CD1c-positive myeloid dendritic cell (primary cell): ENCODE measurements around the gene FALEC.

Experiments
- DNase-seq: peaks from one replicate; pipeline ENCODE4 v3.0.0-alpha.2; 2016; ENCODE audit errors: extremely low spot score

FALEC gene

DNA sequence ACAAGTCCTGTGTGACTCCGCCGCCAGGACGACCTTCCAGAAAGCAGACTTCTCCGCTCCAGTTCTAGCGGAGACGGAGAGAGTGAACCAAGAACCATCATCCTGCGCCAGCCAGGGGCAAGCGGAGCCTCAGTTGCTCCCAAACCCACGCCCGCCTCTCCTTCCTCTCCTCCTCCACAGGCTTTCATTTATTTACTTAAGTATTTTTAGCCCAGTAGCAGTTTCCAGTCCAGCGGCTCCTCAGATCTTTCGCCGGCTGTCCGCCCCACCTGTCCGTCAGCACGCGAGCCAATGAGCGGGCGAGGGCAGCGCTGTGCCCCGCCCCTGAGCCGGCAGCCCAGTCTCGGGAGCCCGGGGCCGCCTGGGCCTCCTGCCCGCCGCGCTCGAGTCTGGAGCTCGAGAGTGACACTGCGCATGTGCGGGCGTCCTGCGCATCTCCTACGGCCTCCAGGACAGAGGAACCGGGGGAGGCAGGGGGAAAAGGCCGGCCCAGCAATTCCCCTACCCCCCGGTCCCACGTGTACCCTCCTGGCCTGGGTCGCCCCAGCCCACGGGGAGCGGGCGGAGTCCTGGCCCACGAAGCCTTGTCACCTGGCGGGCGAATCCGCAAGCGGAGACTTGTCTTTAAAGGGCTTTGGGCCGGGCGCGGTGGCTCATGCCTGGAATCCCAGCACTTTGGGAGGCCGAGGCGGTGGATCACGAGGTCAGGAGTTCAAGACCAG lies at the start of gene FALEC:
Gene FALEC, plus strand, starts transcription at position 425 of the 722 bp plus-strand sequence.
- DNase-seq, result peak; percentile 98

- no peak for DNase-seq
Measured at GRCh38 chr1:150466964-150467363, 48.6 kb upstream of the FALEC start.

DNA sequence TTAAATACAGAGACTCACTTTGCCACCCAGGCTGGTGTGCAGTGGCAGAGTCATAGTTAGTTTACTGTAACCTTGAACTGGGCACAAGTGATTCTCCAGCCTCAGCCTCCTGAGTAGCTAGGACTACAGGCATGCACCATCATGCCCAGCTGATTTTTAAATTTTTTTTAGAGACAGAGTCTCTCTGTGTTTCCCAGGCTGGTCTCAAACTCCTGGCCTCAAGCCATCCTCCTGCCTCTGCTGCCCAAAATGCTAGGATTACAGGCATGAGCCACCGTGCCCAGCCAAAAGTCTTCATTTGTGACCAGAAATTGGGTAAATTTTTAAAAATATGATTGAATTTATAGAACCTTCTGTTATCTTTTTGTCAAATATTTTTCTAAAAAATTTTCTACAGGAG lies 46.3 kb upstream of the FALEC start:
- DNase-seq, result no peak

DNA sequence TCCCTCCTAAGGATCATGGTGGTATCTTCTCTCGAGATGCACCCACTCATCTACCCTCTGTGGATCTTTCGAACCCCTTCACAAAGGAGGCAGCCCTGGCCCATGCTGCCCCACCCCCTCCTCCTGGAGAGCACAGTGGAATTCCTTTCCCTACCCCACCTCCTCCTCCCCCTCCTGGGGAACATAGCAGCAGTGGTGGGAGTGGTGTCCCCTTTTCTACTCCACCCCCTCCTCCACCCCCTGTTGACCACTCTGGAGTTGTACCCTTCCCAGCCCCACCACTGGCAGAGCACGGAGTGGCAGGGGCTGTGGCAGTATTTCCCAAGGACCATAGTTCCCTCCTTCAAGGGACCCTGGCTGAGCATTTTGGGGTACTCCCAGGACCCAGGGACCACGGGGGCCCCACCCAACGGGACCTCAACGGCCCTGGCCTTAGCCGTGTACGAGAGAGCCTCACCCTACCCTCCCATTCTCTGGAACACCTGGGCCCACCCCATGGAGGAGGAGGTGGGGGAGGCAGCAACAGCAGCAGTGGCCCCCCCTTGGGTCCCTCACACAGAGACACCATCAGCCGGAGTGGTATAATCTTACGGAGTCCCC lies 42.9 kb upstream of the FALEC start:
- no peak for DNase-seq

- no peak for DNase-seq
Measured at GRCh38 chr1:150473659-150474058, 41.9 kb upstream of the FALEC start.

- no peak for DNase-seq
Measured at GRCh38 chr1:150474869-150475268, 40.7 kb upstream of the FALEC start.

- no peak for DNase-seq
Measured at GRCh38 chr1:150476754-150477153, 38.8 kb upstream of the FALEC start.

DNA sequence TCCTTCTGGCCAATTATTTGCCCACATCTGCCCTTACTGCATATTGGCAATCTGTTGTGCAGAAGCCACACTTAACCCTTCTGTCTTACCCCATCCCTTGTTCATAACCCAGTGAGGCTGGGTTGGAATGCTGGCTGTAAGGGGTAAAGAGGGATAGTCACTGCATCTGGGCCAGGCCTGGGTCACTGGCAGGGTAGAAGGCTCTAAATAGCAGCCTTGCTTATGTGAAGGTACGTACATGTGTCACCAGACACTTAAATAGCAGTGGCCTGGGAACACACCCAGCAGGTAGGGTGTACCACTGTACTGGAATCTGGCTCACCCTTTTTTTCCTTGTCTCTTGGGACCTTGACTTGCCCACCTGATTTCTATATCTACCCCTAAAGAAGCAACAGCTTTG lies 38.2 kb upstream of the FALEC start:
- no peak for DNase-seq

- no peak for DNase-seq
Measured at GRCh38 chr1:150477733-150478132, 37.8 kb upstream of the FALEC start.

DNA sequence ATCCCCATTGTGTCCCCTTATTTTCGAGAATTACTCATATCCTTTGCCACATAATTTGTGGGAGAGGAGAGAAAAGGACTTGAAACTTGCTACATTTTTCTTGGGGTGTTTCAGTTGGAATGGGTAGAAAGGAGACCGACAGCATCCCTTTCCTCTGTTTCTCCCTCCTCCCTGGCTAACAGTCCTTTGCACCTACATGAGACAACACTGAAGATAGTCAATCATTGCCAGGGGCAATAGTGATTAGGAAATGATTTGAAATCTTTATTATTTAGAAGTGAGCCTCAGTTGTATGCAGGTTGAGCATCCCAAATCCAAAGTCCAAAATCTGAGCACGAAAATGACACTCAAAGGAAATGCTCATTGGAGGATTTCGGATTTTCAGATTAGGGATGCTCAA lies 36.2 kb upstream of the FALEC start:
- no peak for DNase-seq

DNA sequence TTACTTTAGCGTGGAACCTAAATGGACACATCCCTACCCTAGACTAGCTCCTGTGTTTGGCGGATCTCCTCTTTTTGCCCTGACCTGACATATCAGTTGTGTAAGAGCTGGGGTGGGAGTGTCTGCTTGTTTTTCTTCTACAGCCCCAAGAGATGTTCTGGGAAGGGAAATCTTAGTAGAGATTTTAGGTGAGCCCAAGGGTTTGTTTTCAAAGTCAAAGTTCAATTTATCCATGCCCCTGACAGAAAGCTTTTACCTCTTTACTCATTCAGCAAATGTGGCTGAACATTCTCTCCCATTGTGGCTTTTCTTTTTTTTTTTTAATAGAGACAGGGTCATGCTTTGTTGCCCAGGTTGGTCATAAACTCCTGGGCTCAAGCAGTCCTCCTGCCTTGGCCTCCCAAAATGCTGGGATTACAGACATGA lies 35.6 kb upstream of the FALEC start:
- no peak for DNase-seq

DNA sequence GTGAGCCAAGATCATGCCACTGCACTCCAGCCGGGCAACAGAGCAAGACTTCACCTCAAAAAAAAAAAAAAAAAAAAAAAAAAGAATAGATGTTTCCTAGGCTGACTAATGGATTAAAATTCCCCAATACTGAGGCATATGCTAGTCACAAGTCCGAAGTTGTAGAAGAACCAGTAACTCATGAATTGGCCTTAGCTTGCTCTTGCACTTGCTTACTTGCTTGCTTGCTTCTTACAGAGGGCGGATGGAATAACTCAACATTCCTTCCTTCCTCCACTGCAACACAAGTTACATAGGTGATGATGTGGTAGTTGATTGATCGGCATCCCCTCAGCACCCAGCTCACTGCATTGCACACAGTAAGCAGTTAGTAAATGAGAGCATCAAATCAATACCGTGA lies 31.1 kb upstream of the FALEC start:
- DNase-seq, result no peak

DNA sequence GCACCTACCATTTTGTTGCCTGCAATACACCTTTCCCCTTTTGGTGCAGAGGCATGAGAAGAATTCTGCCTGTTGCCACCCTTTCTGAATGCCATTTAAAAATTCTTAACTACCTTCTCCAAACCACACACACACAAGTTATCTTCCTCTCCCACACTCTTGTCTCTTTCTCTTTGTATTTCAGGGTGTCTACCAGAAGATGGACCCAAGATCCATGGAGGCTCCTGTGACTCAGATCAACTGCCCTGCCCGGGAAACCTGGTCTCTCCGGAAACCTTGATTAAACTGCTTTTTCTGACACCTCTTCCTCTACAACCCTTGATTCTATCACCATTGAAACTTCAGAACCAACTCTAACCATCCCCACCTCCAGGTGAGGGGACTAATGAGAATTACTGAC lies 30.7 kb upstream of the FALEC start:
- no peak for DNase-seq

GRCh38 chr1:150486966-150487762 lies 28.4 kb upstream of the FALEC start, which contains the start of gene TARS2:
TSS of gene TARS2 (plus strand) at chr1:150487419. CDS start at chr1:150487451, 32 bp downstream.
- DNase-seq, result peak; percentile 99

GRCh38 chr1:150487763-150488115 lies 27.8 kb upstream of the FALEC start:
- DNase-seq, result no peak

GRCh38 chr1:150493175-150493574 lies 22.4 kb upstream of the FALEC start:
- no peak for DNase-seq

GRCh38 chr1:150498342-150498741 lies 17.2 kb upstream of the FALEC start:
- no peak for DNase-seq

- DNase-seq, result no peak
Measured at GRCh38 chr1:150505431-150505830, 10.1 kb upstream of the FALEC start.

DNA sequence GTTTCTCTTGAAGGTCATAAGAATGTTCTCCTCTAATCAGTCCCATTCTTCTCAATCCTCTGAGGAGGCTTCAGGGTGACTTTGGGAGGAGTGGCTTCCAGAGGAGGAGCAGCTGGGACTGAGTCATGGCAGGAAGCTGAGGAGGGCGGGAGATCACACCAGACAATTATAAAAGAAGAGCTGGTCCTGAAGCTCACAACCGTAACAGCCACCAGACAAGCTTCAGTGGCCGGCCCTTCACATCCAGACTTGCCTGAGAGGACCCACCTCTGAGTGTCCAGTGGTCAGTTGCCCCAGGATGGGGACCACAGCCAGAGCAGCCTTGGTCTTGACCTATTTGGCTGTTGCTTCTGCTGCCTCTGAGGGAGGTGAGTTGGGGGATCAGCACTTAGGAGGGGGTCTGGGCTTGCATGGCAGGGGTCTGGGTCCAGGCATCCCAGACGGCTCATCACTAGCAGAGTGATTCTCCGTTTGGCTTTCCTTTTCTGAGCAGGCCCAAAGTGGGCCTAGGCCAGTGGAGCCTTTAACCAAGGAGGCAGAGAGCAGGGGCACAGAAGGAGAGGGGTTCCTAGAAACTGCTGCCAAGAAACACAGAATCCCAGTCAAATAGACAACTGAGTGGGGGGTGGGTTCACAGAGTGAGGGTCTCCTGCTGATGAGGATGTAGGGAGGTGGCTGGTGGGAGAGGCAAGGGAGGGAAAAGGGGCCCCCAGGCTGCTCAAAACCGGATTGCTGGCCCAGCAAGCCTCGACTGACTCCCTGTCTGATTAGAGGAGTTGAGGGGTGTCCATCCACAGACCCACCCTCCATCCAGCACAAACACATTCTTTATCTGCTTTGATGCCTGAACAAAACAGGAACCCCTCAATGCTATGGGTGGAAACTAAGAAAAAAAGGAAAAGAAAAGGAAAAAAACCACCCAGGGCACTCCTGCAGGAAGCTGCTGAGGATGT lies 7.4 kb upstream of the FALEC start, which contains the start of gene ECM1:
Gene ECM1, plus strand, starts transcription at position 198 of the 953 bp plus-strand sequence. Its CDS starts 101 bp downstream, at position 299.
- DNase-seq, result peak; percentile 54

- no peak for DNase-seq
Measured at GRCh38 chr1:150508982-150509381, 6.6 kb upstream of the FALEC start.

GRCh38 chr1:150511551-150511950 lies 4.0 kb upstream of the FALEC start:
- no peak for DNase-seq
